ENCODE measurements around the gene SGMS2.

The SGMS2 gene

GRCh38 chr4:107824350-107825071 lies at the start of gene SGMS2:
TSS of gene SGMS2 (plus strand) at chr4:107824932. CDS start at chr4:107895554, 70,622 bp downstream.
- peak; percentile 13 for DNase-seq

DNA sequence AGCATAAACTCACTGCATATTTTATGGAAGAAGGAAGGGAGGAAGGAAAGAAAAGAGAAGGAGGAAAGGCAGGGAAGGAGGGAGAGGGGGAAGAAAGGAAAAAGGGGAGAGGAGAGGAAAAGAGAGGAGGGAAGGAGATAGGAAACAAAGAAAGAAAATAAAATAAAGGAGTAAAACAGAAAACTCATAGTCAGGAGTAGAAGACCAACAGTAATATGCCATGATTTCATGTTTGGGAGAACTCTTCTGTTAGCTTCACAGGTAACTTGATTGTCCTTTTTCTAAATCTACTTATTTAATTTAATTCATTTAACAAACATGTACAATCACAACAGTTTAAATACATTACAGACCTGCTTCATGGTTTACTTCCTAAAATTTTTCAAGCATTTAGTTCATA lies 46.8 kb upstream of the SGMS2 start:
- no peak for DNase-seq

GRCh38 chr4:107778784-107779530 lies 45.8 kb upstream of the SGMS2 start:
- no peak for DNase-seq

DNA sequence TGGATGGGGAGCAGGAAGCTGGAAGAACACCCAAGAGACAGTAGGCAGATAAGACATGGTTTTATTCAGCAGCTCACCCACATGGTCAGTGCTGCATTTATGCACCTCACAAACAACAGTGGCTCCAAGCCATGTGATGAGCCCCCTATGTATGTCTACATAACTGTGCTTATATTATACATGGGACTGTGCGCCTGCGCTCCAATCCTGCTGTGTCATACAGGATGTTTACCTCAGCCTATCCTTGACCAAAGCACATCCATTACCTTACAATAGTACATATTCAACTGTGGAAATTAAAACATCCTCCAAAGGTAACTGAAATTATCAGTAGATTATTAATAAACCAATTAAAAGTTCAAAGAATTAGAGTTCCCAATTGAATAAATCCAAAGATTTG lies 44.1 kb upstream of the SGMS2 start:
- DNase-seq = no peak

DNA sequence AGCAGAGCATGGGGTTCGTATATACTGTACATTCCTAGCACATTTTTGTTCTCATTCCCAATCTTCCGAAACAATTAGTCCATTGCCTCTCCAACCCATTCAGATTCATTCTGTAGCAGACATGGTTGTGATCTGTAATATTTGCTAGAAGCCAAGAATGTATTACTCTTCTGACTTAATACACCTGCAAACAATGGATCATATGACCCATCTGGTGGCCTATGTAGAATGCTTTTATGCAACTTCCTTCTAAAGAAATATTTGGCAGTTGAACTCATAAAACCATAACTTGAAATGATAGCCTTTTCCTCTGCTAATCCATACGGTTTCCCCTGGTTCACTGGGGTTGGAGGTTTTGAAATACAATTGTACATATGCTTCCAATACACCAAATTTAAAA lies 32.8 kb upstream of the SGMS2 start:
- no peak for DNase-seq

DNA sequence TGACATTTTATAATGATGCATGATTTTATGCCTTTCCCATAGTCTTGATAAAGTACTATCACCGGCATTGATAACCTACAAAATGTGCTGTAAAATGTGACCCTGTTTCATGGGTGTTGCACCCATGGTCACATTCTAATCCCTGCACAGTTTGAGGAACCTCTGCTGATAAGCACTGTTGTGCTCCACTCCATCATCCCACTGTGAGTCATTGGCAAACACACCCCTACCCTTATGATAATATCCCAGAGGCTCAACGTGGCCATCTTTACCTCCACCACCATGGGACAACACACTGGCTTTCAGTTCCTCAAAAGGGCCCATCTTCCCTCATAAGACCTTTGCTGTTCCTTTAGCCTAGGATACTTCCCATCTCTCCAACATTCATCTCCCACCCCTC lies 32.0 kb upstream of the SGMS2 start:
- no peak for DNase-seq

- DNase-seq = no peak
Measured at GRCh38 chr4:107793996-107794395, 30.7 kb upstream of the SGMS2 start.

- DNase-seq = no peak
Measured at GRCh38 chr4:107799669-107800450, 24.9 kb upstream of the SGMS2 start.

DNA sequence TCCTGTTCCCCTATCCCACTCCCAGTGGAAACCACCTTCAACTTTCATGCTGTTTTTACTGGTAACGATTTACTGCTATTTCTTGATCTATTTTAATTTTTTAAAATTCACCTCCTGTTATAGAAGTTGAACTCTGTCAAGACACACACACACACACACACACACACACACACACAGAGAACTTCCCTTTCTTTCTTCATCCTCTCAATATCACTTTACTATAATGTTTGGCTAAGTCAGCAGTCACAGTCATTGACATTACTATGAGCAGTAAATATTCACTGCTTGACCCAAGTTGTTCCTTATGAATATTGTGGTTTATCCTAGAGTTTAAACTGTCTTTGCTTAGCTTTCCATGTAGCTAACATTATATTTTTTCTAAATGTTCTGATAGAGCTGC lies 24.0 kb upstream of the SGMS2 start:
- no peak for DNase-seq

DNA sequence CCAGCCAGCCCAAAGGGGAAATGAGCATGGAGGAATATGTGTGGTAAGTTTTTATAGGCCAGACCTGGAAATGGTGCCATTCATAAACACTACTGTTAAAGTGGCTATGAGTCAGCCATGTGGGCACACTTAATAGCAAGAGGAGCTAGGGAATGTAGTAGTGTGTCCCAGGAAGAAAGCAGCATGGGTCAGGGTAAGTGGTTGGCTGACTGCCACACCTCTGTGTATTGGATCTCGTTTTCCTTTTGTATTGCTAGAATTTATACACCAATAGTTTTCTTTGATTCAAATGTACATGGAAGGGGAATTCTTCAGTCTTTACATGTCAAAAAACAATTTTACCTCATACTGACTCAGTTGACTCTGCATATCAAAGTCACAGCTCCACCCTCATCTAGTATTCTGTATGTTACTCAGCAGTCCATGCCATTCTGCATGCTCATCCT lies 22.9 kb upstream of the SGMS2 start:
- DNase-seq = no peak

DNA sequence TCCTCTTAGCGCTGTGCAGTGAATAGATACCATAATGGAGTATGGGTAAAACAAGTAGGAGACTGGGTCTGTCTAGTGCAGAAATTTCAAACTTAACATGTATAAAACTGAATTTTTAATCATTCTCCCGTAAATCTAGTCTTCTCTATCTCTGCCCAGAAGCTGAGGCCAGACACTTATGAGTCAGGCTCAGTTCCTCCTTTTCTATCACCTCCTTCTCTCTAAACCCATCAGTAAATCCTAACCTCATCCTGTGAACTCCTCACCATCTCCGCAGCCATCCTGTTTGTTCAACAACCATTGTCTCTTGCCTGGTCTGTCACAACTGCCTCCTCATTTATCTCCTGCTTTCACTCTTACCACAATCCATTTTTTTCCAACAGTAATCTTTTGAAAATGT lies 19.8 kb upstream of the SGMS2 start:
- DNase-seq = no peak

DNA sequence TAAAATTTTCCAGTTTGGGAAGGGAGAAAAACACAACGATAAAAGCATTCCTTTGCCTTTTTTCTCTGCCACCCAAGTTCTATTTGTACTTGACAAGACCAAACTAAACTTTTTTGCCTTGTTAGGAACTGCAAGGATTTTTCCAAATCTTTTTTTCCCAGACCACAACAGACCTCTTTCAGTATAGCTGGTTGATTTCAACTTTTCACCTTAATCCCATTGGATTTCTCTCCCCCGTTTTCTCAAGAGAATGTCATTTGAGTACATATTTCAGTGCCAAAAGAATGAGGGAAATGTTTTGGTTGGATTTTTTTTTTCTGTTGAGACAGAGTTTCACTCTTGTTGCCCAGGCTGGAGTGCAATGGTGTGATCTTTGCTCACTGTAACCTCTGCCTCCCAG lies 18.5 kb upstream of the SGMS2 start:
- DNase-seq = no peak

GRCh38 chr4:107808572-107808971 lies 16.2 kb upstream of the SGMS2 start:
- no peak for DNase-seq

- no peak for DNase-seq
Measured at GRCh38 chr4:107809210-107809609, 15.5 kb upstream of the SGMS2 start.

GRCh38 chr4:107814758-107815157 lies 10.0 kb upstream of the SGMS2 start:
- no peak for DNase-seq

GRCh38 chr4:107815158-107815557 lies 9.6 kb upstream of the SGMS2 start:
- DNase-seq = no peak

DNA sequence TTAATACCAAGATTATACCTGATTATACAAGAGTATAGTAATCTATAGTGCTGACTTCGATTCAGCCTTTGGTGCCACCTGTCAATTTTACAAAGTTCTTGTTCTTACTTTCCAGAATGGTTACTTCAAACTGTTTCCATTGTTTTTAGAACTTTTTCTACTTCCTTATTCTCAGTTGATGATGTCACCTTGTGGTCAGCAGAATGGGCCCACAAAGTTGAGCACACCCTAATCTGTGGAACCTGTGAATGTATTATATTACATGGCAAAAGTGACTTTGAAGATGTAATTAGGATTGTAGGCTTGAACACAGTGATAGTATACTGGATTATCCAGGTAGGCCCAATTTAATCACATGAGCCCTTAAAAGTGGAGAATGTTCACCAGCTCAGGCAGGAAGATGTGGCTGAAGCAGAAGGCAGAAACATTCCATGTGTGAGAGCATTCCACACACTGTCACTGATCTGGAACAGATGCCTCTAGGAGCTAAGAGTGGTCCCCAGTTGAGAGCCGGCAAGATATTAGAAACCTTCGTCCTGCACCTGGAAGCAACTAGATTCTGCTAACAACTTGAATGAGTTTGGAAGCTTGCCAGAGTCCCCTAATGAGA lies 6.3 kb upstream of the SGMS2 start:
- DNase-seq = no peak

DNA sequence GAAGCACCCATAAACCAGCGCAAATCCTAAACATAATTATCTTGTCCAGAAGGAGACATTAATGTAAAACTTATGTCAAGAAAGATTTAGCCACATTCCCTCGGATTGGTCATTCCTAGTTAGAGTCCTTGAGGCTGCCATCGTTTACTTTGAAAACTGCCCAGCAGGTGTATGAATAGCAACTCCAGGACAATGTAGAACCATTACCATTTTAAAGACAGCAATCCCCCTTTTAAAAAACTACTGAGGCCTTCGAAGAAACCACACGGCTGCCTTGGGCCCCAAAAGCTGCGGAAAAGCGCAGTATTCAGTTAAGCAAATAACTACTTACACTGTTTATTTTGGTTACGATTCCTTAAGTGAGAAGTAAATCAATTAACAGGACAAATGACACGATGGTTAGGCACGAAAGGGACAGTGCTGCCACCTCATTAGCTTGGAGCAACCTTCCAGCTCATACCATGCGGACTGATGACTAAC lies 822 bp upstream of the SGMS2 start:
- no peak for DNase-seq

DNA sequence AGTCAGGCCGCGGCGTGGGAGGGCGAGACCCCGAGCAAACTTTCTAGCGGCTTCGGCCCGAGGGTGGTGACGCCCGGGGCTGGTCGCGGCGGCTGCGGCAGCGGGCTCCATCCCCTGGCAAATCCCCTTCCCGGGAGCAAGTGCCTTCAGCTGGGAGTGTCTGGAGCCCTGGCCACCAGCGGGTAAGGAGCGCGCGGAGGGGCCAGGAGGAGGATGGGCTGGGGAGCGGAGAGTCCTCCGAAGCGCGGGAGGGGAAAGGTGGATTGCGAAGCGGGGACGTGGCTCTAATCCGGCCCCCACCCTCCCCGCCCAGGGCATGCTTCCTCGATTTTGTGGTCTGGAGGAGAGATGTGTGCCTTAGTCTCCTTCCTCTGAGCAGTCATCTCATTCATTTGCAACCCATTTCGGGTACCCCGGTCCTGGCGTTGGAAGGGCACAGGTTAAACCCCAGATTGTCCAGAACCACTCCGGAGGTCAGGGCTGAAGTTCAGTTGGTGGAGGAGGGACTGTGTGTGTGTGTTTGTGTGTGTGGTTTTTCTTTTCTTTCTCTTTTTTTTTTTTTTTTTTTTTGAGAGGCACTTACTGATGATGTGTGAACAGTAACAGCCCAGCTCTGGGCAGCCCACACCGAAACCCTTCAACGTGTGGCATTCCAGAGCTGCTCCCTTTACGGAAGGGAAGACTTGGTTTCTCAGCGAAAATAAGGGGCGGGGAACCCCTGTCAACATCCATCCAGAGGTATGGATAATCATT lies 516 bp downstream of the SGMS2 start:
- DNase-seq = no peak

- no peak for DNase-seq
Measured at GRCh38 chr4:107826421-107826980, 1.8 kb downstream of the SGMS2 start.

- no peak for DNase-seq
Measured at GRCh38 chr4:107828315-107829090, 3.8 kb downstream of the SGMS2 start.
